OCI-LY7 (cell line): ENCODE measurements around the gene PODXL. TPM values are rescaled to one million over a fixed set of nuclear protein-coding genes. Genes with fewer than 3 reads are reported as not detected.

ENCODE experiments used
- BruUV-seq: library from RNA; stranded (reverse); fragments of 400-500 nt; replicated peaks from 2 replicates; lab custom pipeline; 2021; lab: Mats Ljungman, UMichigan
- CTCF ChIA-PET: fragments of 300-600 bp; sonication (Branson Sonifier 250); formaldehyde crosslinking; loops from one replicate; lab custom pipeline; 2022; ENCODE audit warnings: antibody characterized with exemption; ENCODE audit not compliant: unreplicated experiment; lab: Charles Lee
- POLR2A ChIA-PET: fragments of 300-600 bp; sonication (Branson Sonifier 250); formaldehyde crosslinking; loops from one replicate; lab custom pipeline; 2022; ENCODE audit warnings: antibody characterized with exemption; lab: Charles Lee
- DNase-seq: peaks from one replicate; pipeline ENCODE4 v3.0.0-alpha.2; 2015; ENCODE audit warnings: low spot score
- H2AFZ ChIP-seq: fragments of 200-600 bp; sonication (generic), shearing (Covaris generic); 2 replicates; pipeline ENCODE4 v1.6.1; 2014; ENCODE audit warnings: mild to moderate bottlenecking, antibody characterized with exemption, low read length, moderate library complexity
- H3K27ac ChIP-seq: fragments of 200-600 bp; sonication (generic); 2 replicates; pipeline ENCODE4 v1.5.1; 2014; ENCODE audit warnings: mixed run types, low read depth, mild to moderate bottlenecking, moderate library complexity, low read length, inconsistent platforms; ENCODE audit not compliant: poor library complexity, severe bottlenecking
- H3K36me3 ChIP-seq: fragments of 200-600 bp; sonication (generic); 2 replicates; pipeline ENCODE4 v1.6.1; 2014; ENCODE audit warnings: mild to moderate bottlenecking, antibody characterized with exemption, low read length, moderate library complexity, mixed read lengths; ENCODE audit not compliant: insufficient read depth
- H3K4me1 ChIP-seq: fragments of 200-600 bp; sonication (generic); 2 replicates; pipeline ENCODE4 v1.5.1; 2014; ENCODE audit warnings: mild to moderate bottlenecking, low read length; ENCODE audit not compliant: insufficient read depth, poor library complexity, severe bottlenecking
- H3K4me2 ChIP-seq: fragments of 200-600 bp; sonication (generic); 2 replicates; pipeline ENCODE4 v1.6.1; 2014; ENCODE audit warnings: mild to moderate bottlenecking, low read length
- H3K4me3 ChIP-seq: fragments of 200-600 bp; sonication (generic); 2 replicates; pipeline ENCODE4 v1.5.1; 2014; ENCODE audit warnings: mild to moderate bottlenecking, low read depth, low read length; ENCODE audit not compliant: poor library complexity, severe bottlenecking
- H3K79me2 ChIP-seq: fragments of 200-600 bp; sonication (generic); 2 replicates; pipeline ENCODE4 v1.6.1; 2016; ENCODE audit warnings: low read depth, mild to moderate bottlenecking, low read length, moderate library complexity, mixed read lengths; ENCODE audit not compliant: insufficient read depth
- H3K9me2 ChIP-seq: fragments of 200-600 bp; sonication (generic); 2 replicates; pipeline ENCODE4 v1.6.1; 2016; ENCODE audit warnings: mild to moderate bottlenecking, low read length, mixed read lengths; ENCODE audit not compliant: insufficient read depth
- H3K9me3 ChIP-seq: fragments of 200-600 bp; sonication (generic); 2 replicates; pipeline ENCODE4 v1.6.1; 2014; ENCODE audit warnings: mild to moderate bottlenecking, mixed run types, low read length, mixed read lengths
- H4K20me1 ChIP-seq: fragments of 200-600 bp; sonication (generic); 2 replicates; pipeline ENCODE4 v1.6.1; 2014; ENCODE audit warnings: mild to moderate bottlenecking, antibody characterized with exemption, low read length, moderate library complexity, mixed read lengths; ENCODE audit not compliant: insufficient read depth
- EZH2phosphoT487 ChIP-seq: fragments of 200-600 bp; sonication (generic); IDR thresholded peaks from 2 replicates; pipeline ENCODE4 v1.6.1; 2018; ENCODE audit warnings: low read depth, borderline replicate concordance, mild to moderate bottlenecking, mixed run types, antibody characterized with exemption, low read length, moderate library complexity, mixed read lengths
- intact Hi-C: fragments of 100-400 bp; cut with micrococcal nuclease; formaldehyde crosslinking; loops from one replicate; pipeline ENCODE4 v1.10.0; 2022; ENCODE audit not compliant: unreplicated experiment
- total RNA-seq, 2 experiments: library from RNA; depleted of rRNA in 1 of 2; stranded (reverse); fragments of >200 nt in 1 of 2; shearing (Covaris generic) in 1 of 2; gene quantifications; 2 replicates each; pipeline ENCODE4 v1.2.3, GENCODE V29; 2014 to 2022
- TF ChIP-seq, protein P1 (sequence below): fragments of 200-600 bp; sonication (generic); conservative IDR thresholded peaks from 2 replicates; pipeline ENCODE4 v1.5.1; 2014; ENCODE audit warnings: mild to moderate bottlenecking, antibody characterized with exemption, low read length, moderate library complexity, mixed read lengths

Gene PODXL
- total RNA-seq, 2 experiments from 2014 or later = 0.32 to 2.1 TPM

DNA sequence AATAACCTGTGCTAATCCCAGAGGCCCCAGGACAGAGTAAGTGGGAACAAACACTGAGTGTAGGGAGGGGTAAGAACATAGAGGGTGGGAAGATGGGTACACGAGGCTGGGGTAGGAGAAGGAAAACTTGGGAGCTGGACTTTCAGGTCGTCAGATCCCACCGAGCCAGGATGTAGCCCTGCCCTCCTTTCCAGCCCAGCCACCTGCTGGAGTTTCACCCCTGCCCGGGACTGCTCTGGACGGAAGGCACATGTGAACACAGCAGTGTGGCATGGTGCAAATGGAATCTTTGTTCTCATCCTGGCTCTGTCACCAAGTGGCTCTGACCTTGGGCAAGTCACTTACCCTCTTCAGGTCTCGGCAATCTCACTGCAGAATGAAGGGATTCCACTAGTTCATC is 52.8 kb downstream of the PODXL start:
- POLR2A ChIA-PET = no interaction called here
- H3K36me3 ChIP-seq = no peaks in the 10 kb centered on the region
- intact Hi-C loops = loop anchor here (10.0 kb wide), 1 partner anchor 659 kb away; no protein-coding TSS in a partner anchor
- TF ChIP-seq, protein P1, sequence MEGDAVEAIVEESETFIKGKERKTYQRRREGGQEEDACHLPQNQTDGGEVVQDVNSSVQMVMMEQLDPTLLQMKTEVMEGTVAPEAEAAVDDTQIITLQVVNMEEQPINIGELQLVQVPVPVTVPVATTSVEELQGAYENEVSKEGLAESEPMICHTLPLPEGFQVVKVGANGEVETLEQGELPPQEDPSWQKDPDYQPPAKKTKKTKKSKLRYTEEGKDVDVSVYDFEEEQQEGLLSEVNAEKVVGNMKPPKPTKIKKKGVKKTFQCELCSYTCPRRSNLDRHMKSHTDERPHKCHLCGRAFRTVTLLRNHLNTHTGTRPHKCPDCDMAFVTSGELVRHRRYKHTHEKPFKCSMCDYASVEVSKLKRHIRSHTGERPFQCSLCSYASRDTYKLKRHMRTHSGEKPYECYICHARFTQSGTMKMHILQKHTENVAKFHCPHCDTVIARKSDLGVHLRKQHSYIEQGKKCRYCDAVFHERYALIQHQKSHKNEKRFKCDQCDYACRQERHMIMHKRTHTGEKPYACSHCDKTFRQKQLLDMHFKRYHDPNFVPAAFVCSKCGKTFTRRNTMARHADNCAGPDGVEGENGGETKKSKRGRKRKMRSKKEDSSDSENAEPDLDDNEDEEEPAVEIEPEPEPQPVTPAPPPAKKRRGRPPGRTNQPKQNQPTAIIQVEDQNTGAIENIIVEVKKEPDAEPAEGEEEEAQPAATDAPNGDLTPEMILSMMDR = no peak
- TF ChIP-seq EZH2phosphoT487 = no peak
- peaks cover 4% of the 10 kb centered on the region for H3K4me1 ChIP-seq
- H2AFZ ChIP-seq = no peak overlapping the region
- H3K4me2 ChIP-seq = no peak overlapping the region
- no peak overlapping the region for H3K4me3 ChIP-seq
- CTCF ChIA-PET = interaction anchor here (1.1 kb wide), 1 partner anchor 11 kb away, joined by 3 read pairs; no protein-coding TSS in a partner anchor
- H3K9me2 ChIP-seq = no peaks in the 10 kb centered on the region
- H4K20me1 ChIP-seq = peaks cover 3% of the 10 kb centered on the region; the same call in 1 of the 2 replicates
- no peak for DNase-seq
- no peak overlapping the region for H3K27ac ChIP-seq
- no TSS peak for BruUV-seq
- H3K79me2 ChIP-seq = no peaks in the 10 kb centered on the region
- no peaks in the 10 kb centered on the region for H3K9me3 ChIP-seq

DNA sequence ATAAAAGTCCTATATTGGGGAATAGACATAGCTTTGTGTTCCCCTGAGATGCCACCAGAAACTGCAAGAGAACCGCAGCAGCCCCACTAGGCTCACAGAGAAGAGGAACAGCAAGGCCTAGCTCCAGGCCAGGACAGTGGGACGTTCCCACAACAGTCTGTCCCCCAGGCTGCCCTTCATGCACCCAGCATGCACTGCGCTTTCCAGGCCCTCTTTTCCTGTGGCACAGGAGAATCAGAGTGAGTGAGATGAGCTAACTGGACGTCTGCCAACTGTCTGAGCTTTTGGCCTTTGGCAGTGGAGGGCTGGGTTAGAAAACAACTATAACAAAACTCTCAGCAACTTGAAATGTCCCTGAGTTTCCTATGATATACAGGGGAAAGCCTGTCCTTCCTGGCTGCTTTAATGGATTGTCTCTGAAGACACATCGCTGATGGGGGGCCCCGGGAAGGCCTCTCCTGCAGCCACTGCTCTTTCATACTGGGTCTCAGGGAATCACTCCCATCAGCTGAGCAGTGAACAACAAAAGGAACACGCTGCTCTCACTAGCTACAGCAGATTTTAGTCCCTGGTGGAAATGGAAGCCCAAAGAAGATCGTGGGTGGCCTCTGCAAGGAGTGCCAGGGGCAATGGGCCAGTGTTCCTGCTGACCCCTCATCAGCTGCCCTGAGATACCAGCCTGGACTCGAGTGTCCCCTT is 53.5 kb downstream of the PODXL start:
- no peak overlapping the region for H3K4me2 ChIP-seq

More for the DNA sequence above, 53.5 kb downstream of the PODXL start:
- CTCF ChIA-PET = interaction anchor here (0.6 kb wide), 1 partner anchor 32 kb away, joined by 4 read pairs; no protein-coding TSS in a partner anchor
- Histone ChIP-seq H3K36me3 (no peaks in the 10 kb centered on the region), H3K27ac (no peak overlapping the region), H3K9me3 (no peaks in the 10 kb centered on the region), H3K79me2 (no peaks in the 10 kb centered on the region), H3K9me2 (no peaks in the 10 kb centered on the region), H4K20me1 (peaks cover 3% of the 10 kb centered on the region; the same call in 1 of the 2 replicates), H3K4me1 (peaks cover under 1% of the 10 kb centered on the region), H2AFZ (no peak overlapping the region), H3K4me3 (no peak overlapping the region)
- DNase-seq = no peak
- TF ChIP-seq, protein P1 = no peak
- TF ChIP-seq EZH2phosphoT487 = no peak
- BruUV-seq = no TSS peak
- POLR2A ChIA-PET = no interaction called here
- intact Hi-C loops = loop anchor here (10.0 kb wide), 1 partner anchor 658 kb away; no protein-coding TSS in a partner anchor
